PFSK-1 (cell line): Measurements from ENCODE around the gene BHLHE41.

Experiments used
- FOXP2 ChIP-seq: optimal IDR thresholded peaks from 2 replicates; pipeline ENCODE3; 2011; ENCODE audit warnings: borderline replicate concordance, control low read depth, inconsistent platforms; ENCODE audit not compliant: insufficient read depth; ENCODE audit errors: extremely low read length, extremely low read depth
- POLR2AphosphoS5 ChIP-seq: IDR thresholded peaks from 2 replicates; pipeline ENCODE4 v1.6.1; 2012; ENCODE audit warnings: low read depth, mild to moderate bottlenecking, control low read depth, low read length, moderate library complexity
- SIN3A ChIP-seq: IDR thresholded peaks from 2 replicates; pipeline ENCODE4 v1.6.1; 2012; ENCODE audit warnings: mild to moderate bottlenecking, low read length, moderate library complexity, borderline replicate concordance; ENCODE audit not compliant: insufficient read depth
- TAF1 ChIP-seq: IDR thresholded peaks from 2 replicates; pipeline ENCODE4 v1.6.1; 2012; ENCODE audit warnings: low read length, control low read depth, borderline replicate concordance; ENCODE audit not compliant: insufficient read depth
- TF ChIP-seq, protein P1 (sequence below), 2 experiments: IDR thresholded peaks; 2 replicates each; pipeline versions ENCODE4 v1.6.1 to v1.8.0; 2011 to 2012; ENCODE audit warnings: low read depth in 2 of 2, low read length in 2 of 2, control low read depth in 1 of 2, inconsistent platforms in 1 of 2, mild to moderate bottlenecking in 1 of 2, moderate library complexity in 1 of 2; ENCODE audit not compliant: insufficient read depth in 1 of 2

BHLHE41 gene

DNA sequence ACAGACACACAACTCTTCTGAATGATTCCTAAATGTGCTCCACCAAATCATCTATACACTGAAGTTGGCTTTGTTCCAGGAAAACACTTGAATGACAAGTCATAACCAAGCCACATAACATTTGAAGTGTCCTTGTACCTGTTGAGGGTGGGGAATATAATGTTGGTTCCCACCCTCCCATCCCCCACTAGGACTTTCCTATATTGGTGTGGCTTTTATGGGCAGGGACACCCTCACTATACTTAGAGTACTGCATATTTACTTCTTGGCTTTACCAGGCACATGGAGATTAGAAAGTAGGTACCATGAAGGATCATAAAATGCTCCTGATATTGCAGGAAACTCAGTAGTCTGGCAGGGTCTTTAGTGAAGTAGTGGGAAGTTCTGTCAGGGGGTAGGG is 9.7 kb upstream of the BHLHE41 start:
- TF ChIP-seq POLR2AphosphoS5 (no peak), SIN3A (no peak), FOXP2 (no peak), TAF1 (no peak)
- TF ChIP-seq, protein P1, sequence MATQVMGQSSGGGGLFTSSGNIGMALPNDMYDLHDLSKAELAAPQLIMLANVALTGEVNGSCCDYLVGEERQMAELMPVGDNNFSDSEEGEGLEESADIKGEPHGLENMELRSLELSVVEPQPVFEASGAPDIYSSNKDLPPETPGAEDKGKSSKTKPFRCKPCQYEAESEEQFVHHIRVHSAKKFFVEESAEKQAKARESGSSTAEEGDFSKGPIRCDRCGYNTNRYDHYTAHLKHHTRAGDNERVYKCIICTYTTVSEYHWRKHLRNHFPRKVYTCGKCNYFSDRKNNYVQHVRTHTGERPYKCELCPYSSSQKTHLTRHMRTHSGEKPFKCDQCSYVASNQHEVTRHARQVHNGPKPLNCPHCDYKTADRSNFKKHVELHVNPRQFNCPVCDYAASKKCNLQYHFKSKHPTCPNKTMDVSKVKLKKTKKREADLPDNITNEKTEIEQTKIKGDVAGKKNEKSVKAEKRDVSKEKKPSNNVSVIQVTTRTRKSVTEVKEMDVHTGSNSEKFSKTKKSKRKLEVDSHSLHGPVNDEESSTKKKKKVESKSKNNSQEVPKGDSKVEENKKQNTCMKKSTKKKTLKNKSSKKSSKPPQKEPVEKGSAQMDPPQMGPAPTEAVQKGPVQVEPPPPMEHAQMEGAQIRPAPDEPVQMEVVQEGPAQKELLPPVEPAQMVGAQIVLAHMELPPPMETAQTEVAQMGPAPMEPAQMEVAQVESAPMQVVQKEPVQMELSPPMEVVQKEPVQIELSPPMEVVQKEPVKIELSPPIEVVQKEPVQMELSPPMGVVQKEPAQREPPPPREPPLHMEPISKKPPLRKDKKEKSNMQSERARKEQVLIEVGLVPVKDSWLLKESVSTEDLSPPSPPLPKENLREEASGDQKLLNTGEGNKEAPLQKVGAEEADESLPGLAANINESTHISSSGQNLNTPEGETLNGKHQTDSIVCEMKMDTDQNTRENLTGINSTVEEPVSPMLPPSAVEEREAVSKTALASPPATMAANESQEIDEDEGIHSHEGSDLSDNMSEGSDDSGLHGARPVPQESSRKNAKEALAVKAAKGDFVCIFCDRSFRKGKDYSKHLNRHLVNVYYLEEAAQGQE (IDR thresholded peaks at IDR 0.05; ENCODE audit: insufficient read depth in 1 of 2, low read depth in 2 of 2, low read length in 2 of 2) = no peak

GRCh38 chr12:26133521-26133920 is 8.7 kb upstream of the BHLHE41 start:
- TF ChIP-seq, protein P1 (IDR thresholded peaks at IDR 0.05; ENCODE audit: insufficient read depth in 1 of 2, low read depth in 2 of 2, low read length in 2 of 2) = no peak
- no peak for TF ChIP-seq FOXP2
- TF ChIP-seq POLR2AphosphoS5 = no peak
- no peak for TF ChIP-seq TAF1
- no peak for TF ChIP-seq SIN3A

GRCh38 chr12:26132866-26133265 is 8.0 kb upstream of the BHLHE41 start:
- TF ChIP-seq, protein P1 (IDR thresholded peaks at IDR 0.05; ENCODE audit: insufficient read depth in 1 of 2, low read depth in 2 of 2, low read length in 2 of 2) = no peak
- TF ChIP-seq SIN3A (no peak), POLR2AphosphoS5 (no peak), FOXP2 (no peak), TAF1 (no peak)

- TF ChIP-seq FOXP2 (no peak), TAF1 (no peak), SIN3A (no peak), POLR2AphosphoS5 (no peak)
- TF ChIP-seq, protein P1 (IDR thresholded peaks at IDR 0.05; ENCODE audit: insufficient read depth in 1 of 2, low read depth in 2 of 2, low read length in 2 of 2) = no peak
Observed at GRCh38 chr12:26131936-26132335, 7.1 kb upstream of the BHLHE41 start.

GRCh38 chr12:26130728-26131127 is 5.9 kb upstream of the BHLHE41 start:
- TF ChIP-seq SIN3A (no peak), POLR2AphosphoS5 (no peak), TAF1 (no peak), FOXP2 (no peak)
- TF ChIP-seq, protein P1 (IDR thresholded peaks at IDR 0.05; ENCODE audit: insufficient read depth in 1 of 2, low read depth in 2 of 2, low read length in 2 of 2) = no peak
